HepG2 (cell line): ENCODE results near the gene NDUFS6.

ENCODE experiments used
- KDM5A ChIP-seq: fragments of 200-600 bp; sonication (generic); IDR thresholded peaks from 2 replicates; pipeline ENCODE4 v1.7.0; 2018; ENCODE audit warnings: antibody characterized with exemption, mild to moderate bottlenecking, low read length, borderline replicate concordance
- NCOA2 ChIP-seq: sonication (generic); formaldehyde crosslinking; IDR thresholded peaks from 2 replicates; pipeline ENCODE4 v1.8.0; 2022; ENCODE audit warnings: inconsistent platforms
- RFX5 ChIP-seq: IDR thresholded peaks from 2 replicates; pipeline ENCODE4 v1.6.1; 2011; ENCODE audit warnings: low read depth, low read length, improper control_type of control experiment
- TF ChIP-seq, protein P1 (sequence below): sonication (generic); formaldehyde crosslinking; IDR thresholded peaks from 2 replicates; pipeline ENCODE4 v1.5.0; 2020; ENCODE audit warnings: missing genetic modification reagents

GRCh38 chr5:1801222-1801966, at the start of gene NDUFS6:
- TF ChIP-seq, protein P1, sequence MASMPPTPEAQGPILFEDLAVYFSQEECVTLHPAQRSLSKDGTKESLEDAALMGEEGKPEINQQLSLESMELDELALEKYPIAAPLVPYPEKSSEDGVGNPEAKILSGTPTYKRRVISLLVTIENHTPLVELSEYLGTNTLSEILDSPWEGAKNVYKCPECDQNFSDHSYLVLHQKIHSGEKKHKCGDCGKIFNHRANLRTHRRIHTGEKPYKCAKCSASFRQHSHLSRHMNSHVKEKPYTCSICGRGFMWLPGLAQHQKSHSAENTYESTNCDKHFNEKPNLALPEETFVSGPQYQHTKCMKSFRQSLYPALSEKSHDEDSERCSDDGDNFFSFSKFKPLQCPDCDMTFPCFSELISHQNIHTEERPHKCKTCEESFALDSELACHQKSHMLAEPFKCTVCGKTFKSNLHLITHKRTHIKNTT (CRISPR knock-in tag) = no peak
- no peak for TF ChIP-seq RFX5
- peak; percentile 31; the same call in 1 of the 2 replicates for TF ChIP-seq NCOA2 (CRISPR knock-in tag)
- peak; percentile 57 for TF ChIP-seq KDM5A
